Dedifferentiated amniotic fluid mesenchymal stem cell (primary cell): ENCODE data around the gene MICOS13.
"Not testable (repeated sequence)": the region's sequence is repeated elsewhere in the genome, so short reads cannot be mapped to it uniquely, and the experiment has no call there.

Experiments used
- DNase-seq: peaks from one replicate; pipeline ENCODE4 v3.0.0-alpha.2; 2016; ENCODE audit errors: extremely low spot score

The MICOS13 gene

GRCh38 chr19:5700455-5701092 lies 20.3 kb upstream of the MICOS13 start:
- DNase-seq, result no peak

GRCh38 chr19:5698635-5699422 lies 18.5 kb upstream of the MICOS13 start:
- no peak for DNase-seq

- DNase-seq, result no peak
Observed at GRCh38 chr19:5697890-5698634, 17.7 kb upstream of the MICOS13 start.

DNA sequence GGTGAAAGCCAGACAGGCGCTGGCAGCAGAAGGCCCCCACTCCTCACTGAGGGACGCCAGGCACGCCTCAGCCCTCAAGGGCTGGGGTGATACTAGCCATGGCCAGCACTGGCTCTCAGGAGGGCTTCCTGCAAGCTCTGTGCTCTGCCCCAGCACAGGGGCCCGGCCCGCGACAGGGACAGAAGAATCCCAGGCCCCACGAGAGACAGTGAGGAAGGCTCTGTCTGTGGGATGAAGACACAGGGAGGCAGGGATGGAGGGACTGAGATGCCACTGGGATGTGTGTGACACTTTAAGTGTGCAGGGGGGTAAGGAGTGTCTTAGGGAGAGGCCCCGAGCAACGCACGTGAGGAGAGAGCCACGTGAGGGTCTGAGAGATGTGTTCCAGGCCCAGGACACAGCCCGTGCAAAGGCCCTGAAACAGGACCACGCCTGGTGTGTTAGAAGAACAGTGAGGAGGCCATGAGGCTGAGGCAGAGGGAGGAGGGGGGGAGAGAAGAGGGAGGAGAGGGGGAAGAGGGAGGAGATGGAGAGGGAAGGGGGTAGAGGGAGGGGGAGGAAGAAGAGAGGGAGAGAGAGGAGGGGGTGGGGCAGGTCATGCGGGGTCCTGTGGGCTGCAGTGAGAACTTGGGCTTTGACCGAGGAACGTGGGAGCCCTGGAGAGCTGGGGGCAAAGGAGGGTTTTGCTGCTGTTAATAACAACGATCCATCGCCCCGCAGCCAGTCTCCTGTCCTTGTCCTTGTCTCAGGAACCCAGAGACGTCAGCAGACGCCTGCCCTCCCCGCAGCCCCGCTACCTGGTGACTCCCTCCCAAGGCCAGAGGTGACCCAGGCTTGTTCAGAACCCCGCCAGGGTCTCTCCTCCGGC lies 16.9 kb upstream of the MICOS13 start:
- DNase-seq, result no peak

DNA sequence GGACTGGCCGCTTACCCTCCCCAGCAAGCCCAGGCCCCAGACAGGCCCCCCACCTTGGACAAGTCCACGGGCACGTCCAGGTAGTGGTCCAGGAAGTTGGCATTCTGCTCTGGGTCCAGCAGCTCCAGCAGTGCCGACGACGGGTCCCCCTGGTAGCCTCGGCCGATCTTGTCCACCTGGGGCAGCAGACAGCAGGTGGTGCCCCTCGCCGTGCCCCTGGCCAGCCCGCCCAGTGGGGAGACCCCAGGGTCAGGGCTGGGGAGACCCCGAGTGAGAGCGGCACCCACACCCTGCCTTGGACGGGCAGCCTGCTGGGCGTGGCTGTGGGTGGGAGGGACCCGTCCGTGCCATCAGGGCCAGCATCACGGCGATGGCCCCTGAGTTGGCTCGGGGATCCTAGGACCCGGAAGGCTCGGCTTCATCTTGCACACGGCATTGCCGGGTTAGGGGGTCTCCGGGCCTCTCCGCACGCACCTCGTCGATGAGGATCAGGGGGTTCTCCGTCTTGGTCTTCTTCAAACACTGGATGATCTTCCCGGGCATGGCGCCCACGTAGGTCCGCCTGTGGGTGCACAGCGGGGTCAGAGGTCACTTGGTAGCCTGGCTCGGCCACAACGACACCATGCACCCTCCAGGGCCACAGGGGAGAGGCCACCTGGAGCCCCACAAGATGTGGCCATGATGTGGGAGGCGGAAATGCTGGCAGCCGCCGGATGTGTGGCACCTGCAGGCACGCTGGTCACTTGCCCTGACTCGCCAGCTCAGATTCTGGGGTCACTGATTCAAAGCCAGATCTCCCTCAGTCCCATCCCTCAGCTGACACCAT lies 16.1 kb upstream of the MICOS13 start:
- DNase-seq, result no peak

DNA sequence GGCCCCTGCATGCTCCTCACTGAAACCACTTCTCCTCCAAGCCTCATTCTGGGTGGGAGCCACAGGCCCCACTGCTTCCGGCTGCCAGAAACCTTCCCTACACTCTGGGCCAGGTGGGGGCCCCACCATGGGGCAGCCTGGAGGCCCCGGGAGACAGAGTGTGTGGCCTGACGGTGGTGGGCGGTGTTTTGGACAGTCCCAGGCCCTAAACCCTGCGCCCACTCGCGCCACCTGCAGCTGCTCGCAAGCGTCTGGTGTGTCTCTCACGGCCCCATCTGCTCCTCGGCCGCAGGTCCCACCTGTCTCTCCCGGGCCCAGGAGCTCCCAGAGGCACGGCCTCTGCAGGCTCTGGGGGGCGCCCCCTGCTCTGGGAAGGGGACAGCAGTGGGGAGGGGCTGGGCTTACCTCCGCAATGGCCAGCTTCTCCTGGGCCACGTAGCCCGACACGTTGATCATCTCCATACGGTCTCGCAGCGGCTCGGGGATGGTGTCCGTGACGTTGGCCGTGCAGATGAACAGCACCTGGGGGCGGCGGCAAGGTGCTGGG lies 15.4 kb upstream of the MICOS13 start:
- no peak for DNase-seq

DNA sequence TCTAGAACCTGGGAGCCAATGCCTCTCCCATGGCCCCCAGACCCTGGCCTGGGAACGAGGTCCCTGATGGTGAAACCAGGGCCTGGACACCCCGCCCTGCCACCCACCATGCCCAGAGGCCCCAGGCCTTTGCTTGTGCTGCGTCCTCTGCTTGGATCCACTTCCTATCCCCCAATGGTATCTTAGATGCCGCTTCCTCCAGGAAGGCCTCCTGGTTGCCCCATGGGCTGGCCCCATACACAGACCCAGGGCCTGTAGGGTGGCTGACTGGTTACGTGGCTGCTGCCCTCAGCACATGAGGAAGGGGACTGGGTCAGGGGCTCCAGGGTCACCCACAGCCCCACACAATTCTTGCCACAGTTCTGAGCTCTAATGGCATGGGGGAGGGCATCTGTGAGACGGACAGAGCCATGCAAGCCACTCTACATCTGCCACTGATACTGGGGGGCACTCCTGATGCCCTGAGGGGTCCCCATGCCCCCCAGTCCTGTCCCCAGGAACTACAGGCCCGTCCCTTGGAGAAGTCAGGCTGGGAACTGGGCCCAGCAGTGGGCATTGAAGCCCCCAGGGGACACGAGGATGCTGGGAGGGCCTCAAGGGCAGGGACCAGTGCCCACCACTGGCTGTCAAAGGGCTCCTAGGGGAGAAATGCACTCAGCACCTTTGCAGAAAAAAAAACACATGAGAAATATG lies 14.8 kb upstream of the MICOS13 start:
- no peak for DNase-seq

DNA sequence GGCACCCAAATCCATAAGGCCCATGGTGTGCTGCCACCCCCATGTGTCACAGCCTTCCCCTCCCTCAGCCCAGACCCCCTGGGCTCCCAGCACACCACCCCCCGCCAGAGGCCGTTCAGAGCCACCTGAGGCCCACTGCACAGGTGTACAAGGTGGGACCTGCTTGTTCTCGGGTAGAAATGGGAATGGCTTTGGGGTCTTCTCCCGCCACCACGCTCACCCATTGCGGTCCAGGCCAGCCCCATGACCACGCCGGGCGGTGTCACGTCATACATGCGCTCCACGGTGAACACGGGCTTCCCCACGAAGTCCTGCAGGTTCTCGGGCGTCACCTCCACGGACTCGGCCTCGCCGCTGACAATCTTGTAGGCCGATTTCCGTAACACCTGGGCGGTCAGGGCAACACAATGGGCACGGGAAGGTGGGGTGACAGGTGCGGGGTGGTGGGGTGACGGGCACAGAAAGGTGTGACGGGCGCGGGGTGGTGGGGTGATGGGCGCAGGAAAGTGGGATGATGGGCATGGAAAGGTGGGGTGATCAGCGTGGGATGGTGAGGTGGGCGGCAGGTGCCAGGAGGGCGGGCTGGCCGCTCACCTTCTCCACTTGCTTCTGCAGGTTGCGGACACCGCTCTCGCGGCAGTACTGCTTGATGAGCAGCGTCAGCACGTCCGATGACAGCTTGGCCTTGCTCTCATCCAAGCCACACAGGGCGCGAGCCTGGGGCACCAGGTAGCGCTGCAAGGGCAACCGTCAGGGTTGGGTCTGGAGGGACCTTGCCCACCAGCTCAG lies 14.0 kb upstream of the MICOS13 start:
- no peak for DNase-seq

DNA sequence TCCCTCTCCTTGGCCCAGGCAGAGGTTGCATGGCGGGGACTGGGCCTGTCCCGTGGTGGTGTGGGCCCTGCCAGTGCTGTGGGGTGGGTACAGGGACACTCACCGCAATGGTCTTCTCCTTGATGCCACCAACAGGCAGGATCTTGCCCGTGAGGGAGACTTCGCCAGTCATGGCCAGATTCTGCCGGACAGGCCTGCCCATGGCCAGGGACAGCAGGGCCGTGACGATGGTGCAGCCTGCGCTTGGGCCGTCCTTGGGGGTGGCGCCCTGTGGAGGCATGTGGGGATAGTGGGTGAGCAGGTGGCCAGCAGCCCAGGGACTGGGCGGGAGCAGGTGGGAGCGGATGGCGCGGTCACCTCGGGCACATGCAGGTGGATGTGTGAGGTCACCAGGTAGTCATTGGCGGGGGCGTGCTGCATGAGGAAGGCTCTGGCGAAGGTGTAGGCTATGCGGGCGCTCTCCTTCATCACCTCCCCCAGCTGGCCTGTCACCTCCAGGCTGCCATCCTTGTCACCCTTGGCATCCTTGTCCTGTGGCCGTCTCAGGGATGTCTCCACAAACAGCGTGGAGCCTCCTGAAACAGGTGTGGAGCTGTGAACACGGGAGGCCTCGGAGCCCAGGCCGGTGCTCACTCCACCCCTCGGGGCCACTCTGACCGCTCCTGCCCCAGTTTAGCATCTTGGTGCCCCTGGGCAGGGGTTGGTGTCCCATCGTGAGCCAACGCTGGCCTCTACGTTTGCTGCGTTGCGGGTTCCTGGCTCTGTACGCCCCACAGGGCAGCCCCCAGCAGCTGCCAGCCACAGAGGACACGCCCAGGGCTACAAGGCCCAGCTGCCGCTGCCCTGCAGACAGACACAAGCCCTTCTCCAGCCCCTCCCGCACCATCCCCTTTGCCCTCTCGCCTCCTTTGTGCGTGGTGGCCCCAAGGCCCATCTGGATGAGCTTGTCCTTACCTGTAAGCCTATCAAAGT lies 13.2 kb upstream of the MICOS13 start:
- DNase-seq, result no peak

DNA sequence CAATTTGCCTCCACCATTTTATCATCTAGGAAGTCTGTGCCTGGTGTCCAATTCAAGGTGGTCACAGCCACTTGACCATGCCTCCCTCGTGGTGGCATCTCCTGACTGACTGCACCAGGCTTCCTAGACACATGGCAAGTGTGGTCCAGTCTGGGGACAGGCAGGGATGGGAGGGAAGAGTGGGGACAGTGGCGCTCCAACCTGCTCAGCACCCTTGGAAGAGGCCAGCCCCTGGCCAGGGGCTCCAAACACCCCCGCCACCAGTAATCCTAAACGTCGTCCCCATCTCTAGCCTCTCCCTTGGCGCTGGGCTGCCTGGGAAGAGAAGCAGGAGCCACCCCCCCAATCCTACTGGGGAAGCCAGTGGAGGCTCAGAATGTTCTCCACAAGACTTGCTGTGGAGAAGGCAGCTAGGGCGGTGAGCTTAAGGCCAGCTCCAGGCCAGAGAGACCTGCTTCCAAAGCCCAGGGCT lies 12.4 kb upstream of the MICOS13 start:
- DNase-seq, result no peak

DNA sequence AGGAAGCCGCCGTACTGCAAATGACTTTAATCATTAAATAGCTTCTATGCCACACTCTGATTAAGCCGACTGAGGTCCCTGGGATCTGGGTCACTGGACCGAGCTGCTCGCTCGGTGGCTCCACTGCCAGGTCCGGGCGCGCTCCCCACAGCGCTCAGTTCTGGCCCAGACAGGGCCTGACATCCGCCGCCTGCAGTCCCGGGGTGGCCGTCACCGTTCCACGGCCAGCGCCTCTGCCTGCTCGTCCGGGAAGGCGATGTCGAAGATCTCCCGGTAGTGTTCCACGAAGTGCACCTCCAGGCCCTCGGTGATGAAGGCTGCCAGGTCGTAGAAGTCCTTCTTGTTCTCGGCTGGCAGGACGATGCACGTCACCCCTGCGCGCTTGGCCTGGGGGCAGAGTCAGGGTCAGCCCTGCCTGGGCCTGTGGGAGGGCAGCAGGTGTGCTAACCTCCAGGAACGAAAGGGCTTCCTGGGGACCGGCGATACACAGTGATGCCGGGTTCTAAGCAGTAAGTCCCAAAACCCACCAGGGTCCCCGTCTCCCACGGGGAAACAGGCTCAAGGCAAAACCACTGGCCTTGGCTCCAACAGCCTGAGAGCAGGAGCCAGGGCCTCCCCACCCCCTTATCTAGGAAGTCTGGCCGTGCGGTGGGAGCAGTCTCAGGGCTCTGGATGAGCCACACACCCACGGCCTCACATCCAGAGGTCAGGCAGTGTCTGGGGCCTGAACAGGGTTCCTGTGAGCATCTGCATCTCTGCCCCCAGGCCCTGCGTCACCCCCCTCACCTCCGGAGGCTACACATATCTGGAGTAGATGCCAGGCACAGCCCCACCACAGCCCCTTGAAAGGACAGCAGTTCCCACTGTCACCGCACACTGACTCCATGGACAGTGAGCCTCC lies 11.8 kb upstream of the MICOS13 start:
- no peak for DNase-seq

DNA sequence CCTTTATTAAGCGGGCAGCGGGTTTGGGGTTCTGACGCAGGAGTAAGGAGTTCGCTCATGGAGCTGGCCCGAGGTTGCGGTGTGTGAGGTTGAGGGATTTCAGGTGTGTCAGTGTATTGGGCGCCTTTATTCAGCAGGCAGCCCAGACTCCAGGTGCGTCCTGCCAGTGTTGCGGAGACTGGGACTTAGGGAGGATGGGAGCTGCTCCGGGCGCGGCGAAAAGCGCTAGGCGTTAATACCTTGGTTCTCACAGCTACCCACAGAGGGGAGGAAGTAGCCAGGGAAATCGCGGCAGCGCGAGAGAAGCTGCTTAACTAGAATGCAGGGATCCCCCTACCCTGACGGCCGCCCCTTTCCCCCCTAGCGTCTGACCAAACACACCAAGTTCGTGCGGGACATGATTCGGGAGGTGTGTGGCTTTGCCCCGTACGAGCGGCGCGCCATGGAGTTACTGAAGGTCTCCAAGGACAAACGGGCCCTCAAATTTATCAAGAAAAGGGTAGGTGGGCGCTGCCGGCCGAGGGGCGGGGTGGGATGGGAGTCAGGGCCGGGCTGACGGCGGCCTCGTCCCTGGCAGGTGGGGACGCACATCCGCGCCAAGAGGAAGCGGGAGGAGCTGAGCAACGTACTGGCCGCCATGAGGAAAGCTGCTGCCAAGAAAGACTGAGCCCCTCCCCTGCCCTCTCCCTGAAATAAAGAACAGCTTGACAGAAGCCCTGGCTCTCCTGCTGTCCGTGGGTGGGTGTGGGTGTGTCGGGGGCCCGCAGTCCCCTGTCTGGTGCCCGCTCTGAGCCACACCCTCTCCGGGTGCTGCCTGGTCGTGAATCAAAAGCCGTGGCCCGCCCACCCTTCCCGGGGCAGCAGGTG lies 10.9 kb upstream of the MICOS13 start:
- DNase-seq, result no peak

DNA sequence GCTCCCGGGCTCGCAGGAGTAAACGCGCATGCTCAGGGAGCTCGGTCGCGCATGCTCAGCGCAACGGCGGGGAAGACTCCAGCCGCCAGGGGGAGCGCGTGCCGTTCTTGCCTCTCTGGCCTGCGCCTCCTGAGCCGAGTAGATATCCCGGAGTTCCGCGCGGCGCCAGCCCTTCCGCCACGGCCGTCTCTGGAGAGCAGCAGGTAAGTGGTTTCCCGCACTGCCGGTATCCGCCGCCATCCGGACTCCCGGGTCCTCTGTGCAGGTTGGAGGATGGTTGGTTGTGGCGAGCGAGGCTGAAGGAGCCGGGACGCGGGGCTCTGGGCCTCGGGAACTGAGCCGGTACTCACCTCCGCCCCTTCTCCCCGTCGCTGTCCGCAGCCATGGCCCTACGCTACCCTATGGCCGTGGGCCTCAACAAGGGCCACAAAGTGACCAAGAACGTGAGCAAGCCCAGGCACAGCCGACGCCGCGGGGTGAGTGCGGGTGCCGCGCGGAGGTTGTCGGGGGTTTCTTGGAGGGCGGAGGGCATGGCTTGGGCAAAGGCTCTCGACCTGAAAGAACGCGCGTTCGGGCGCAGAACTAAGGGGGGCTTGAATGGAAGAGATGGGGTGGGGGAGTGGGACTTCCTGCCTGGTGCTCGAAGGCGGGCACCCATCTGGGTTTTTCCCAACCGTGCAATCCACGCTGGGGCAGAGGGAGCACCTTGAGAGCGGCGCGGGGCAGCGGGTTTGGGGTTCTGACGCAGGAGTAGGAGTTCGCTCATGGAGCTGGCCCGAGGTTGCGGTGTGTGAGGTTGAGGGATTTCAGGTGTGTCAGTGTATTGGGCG lies 10.0 kb upstream of the MICOS13 start, which contains the start of gene RPL36:
TSS of gene RPL36 (plus strand) at position 171 of the 830 bp plus-strand sequence. CDS start at position 384, 213 bp downstream.
- peak; percentile 95 for DNase-seq

DNA sequence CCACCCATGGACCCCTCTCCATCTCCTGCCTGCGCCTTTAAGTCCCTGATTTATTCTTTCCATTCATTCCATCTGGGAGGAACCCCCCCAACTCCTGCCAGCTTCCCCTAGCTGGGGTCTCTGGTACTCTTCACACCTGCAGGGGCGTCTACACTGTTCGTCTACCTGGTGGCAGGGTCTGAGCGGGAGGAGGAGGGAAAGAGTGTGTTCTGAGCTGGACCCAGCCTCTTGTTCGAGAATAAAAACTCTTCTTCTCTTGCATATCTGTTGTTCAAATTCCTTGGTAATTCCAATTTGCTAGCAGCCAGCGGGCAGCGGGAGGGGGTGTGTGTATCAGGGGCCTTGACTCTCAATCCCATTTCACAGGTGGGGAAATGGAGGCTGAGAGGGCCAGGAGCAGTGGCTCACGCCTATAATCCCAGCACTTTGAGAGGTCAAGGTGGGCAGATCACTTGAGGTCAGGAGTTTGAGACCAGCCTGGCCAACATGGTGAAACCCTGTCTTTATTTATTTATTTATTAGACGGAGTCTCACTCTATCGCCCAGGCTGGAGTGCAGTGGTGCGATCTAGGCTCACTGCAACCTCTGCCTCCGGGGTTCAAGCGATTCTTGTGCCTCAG lies 8.1 kb upstream of the MICOS13 start:
- DNase-seq, result not testable (repeated sequence)
